Pancreas (tissue), 10 donors: ENCODE results near the gene RHBDD3. TPM values are rescaled to one million over a fixed set of nuclear protein-coding genes. Genes with fewer than 3 reads are reported as not detected.

Experiments
- ATAC-seq, 4 donors: fragments of 200-7000 bp; cut with Tn5 transposase; one replicate each; pipeline versions ENCODE4 v1.8.0 to v1.9.1; 2020; ENCODE audit warnings: mild to moderate bottlenecking in 4 of 4, moderate library complexity in 4 of 4
- DNase-seq, 6 donors: peaks; one replicate each; pipeline ENCODE4 v3.0.0-alpha.2; 2020
- FAIRE-seq: peaks from 2 replicates; lab custom pipeline; 2012; peaks lifted over from hg19 to GRCh38; lab: Jason Lieb, UNC
- H3K27ac ChIP-seq, 4 donors: fragments of 200-600 bp; sonication (generic); 1 replicate in 3 of 4; 2 replicates in 1 of 4; pipeline versions ENCODE4 v1.5.0 to v1.8.0; 2020
- H3K27me3 ChIP-seq, 4 donors: fragments of 200-600 bp; one replicate each; pipeline ENCODE4 v1.8.0; 2021
- H3K36me3 ChIP-seq, 3 donors: fragments of 200-600 bp; sonication (generic) in 1 of 3; one replicate each; pipeline versions ENCODE4 v1.5.0 to v1.8.0; 2020 to 2021
- H3K4me1 ChIP-seq, 3 donors: fragments of 200-600 bp; one replicate each; pipeline ENCODE4 v1.8.0; 2021
- H3K4me3 ChIP-seq, 4 donors: fragments of 200-600 bp; sonication (generic) in 2 of 4; one replicate each; pipeline versions ENCODE4 v1.5.0 to v1.8.0; 2020 to 2021
- H3K9me3 ChIP-seq, 4 donors: fragments of 200-600 bp; one replicate each; pipeline ENCODE4 v1.8.0; 2021
- CTCF ChIP-seq, 4 donors: fragments of 200-600 bp; sonication (generic) in 3 of 4; IDR thresholded peaks; one replicate each; pipeline versions ENCODE4 v1.5.0 to v1.8.0; 2021; ENCODE audit warnings: antibody characterized with exemption in 4 of 4
- WGBS, 2 donors: extraction: QIAGEN DNeasy Blood & Tissue Kit; methylation state at CpG; one replicate each; pipeline ENCODE4 v1.1.7; 2013; 5-methylcytosine and 5-hydroxymethylcytosine counted together
- intact Hi-C, 3 donors: fragments of 100-400 bp; cut with DNase I; formaldehyde crosslinking; loops; one replicate each; pipeline versions ENCODE4 v1.11.1 to v1.14.2; 2022
- polyA plus RNA-seq, 2 donors: library from polyadenylated mRNA; stranded (reverse); fragments of 200-250 nt; gene quantifications; one replicate each; pipeline ENCODE4 v1.2.3, GENCODE V29; 2013
- total RNA-seq, 6 donors: library from RNA; stranded (reverse); fragmentation: NEBNext Ultra II Directional in 4 of 6; extraction: Animal tissue kit (Norgen Biotek cat#: 25700) in 4 of 6; gene quantifications; one replicate each; pipeline versions ENCODE4 v1.2.1 to v1.2.4, GENCODE V29; 2021 to 2023
- donor health status: healthy with polysubstance abuse.
- donor health status: DM: no; HTN: no; CAD: no; lungs with moderate emphysema.
- donor health status: DM: no; HTN: no; CAD: no.
- donor health status: control.
- donor health status: control.
- donor health status: Bipolar disorder and iron deficiency.
- donor health status: DM: yes; HTN: yes; CAD: no.
- donor health status: DM: no; HTN: no; CAD: no.
- donor health status: DM: no; HTN: no; CAD: no.
- donor health status: DM: yes; HTN: yes; CAD: no.

Gene RHBDD3
- total and polyA plus RNA-seq, 8 donors = 5.4 to 38.2 (median 10.1) TPM

DNA sequence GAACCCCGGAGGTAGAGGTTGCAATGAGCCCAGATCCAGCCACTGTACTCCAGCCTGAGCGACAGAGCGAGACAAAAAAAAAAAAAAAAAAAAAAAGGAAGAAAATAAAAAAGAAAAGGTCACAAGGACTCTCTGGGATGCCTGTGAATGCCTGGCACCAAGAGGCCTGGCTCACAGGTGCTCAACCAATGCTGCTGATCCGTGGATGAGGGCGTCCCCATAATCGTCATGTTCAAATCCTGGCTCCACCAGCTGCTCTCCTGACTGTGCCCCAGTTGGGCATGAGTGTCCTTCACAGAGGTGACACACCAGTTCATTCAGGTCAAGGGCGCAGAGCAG is 38.0 kb upstream of the RHBDD3 start:
- no peak for TF ChIP-seq CTCF (IDR thresholded peaks at IDR 0.05)
- Histone ChIP-seq H3K4me3 (peak overlapping the region in 2 of 4 donors; percentile 91), H3K4me1 (peaks cover 9 to 25% (median 20%) of the 10 kb centered on the region in 3 donors), H3K9me3 (no peaks in the 10 kb centered on the region), H3K27me3 (no peaks in the 10 kb centered on the region), H3K27ac (peak overlapping the region in 1 of 4 donors; percentile 39), H3K36me3 (peaks cover 0 to 2% (median 0%) of the 10 kb centered on the region in 3 donors)
- 31 to 40% methylated on average over 6 to 7 of the region's 7 CpGs for WGBS, 2 donors
- ATAC-seq (peak in 1 of 4 donors; percentile 1), FAIRE-seq (no peak), DNase-seq (no peak)
- intact Hi-C loops = no loop called here

DNA sequence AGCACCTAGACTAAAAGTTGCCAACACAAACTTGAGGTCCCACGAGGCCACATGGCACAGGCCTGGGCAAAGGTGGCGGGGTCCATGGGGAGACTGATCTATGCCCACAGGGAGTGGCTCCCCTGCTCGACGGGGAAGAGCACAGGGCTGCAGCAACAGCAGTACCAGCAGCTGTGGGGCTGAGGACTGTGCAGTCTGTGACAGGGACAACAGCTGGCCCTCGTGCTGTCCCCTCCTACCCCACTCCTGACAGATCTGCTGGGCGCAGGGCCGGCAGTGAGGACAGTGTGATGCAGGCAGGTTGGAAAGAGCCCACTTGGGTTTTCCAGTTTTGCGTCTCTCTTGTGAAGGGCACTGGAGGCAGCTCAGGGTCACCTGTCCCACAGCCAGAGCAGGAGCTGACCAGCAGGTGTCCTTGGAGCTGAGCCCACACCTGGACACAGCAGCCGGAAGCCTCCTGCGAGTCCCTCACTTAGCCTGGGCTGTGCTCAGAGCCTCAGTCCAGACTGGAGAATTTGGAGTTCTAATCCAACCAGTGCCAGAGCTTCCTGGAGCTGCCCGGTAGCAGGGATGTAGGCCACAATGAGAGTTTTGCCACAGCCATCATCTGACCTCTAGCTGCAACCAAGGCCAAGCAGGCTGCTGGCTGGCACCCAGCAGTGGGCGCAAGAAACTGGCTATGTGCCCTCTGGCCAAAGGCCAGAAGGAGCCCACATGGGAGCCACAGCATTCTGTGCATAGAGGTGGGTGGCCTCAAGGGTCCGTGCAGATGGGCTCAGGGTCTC is 35.1 kb upstream of the RHBDD3 start:
- FAIRE-seq (no peak), ATAC-seq (peak; percentile 7 to 45 (median 20)), DNase-seq (peak in 5 of 6 donors; percentile 61 to 87 (median 70))
- Histone ChIP-seq H3K27ac (peak overlapping the region; percentile 2 to 52 (median 40)), H3K4me1 (peaks cover 3 to 9% (median 5%) of the 10 kb centered on the region in 3 donors), H3K4me3 (no peak overlapping the region), H3K9me3 (no peaks in the 10 kb centered on the region), H3K27me3 (no peaks in the 10 kb centered on the region), H3K36me3 (peaks cover 9 to 31% (median 23%) of the 10 kb centered on the region in 3 donors)
- 15 to 20% methylated on average over 11 to 13 of the region's 13 CpGs for WGBS, 2 donors
- intact Hi-C loops = no loop called here
- no peak for TF ChIP-seq CTCF (IDR thresholded peaks at IDR 0.05)

GRCh38 chr22:29302402-29302680 is 34.6 kb upstream of the RHBDD3 start:
- TF ChIP-seq CTCF (IDR thresholded peaks at IDR 0.05) = no peak
- intact Hi-C loops = no loop called here
- Histone ChIP-seq H3K27ac (peak overlapping the region; percentile 2 to 52 (median 40)), H3K36me3 (peaks cover 15 to 37% (median 29%) of the 10 kb centered on the region in 3 donors), H3K4me1 (peaks cover 0 to 9% (median 3%) of the 10 kb centered on the region in 3 donors), H3K4me3 (no peak overlapping the region), H3K9me3 (no peaks in the 10 kb centered on the region), H3K27me3 (no peaks in the 10 kb centered on the region)
- WGBS, 2 donors = 27 to 36% methylated on average over 2 of the region's 2 CpGs
- DNase-seq (no peak), FAIRE-seq (no peak), ATAC-seq (peak in 1 of 4 donors; percentile 3)

- FAIRE-seq (no peak), ATAC-seq (no peak), DNase-seq (peak in 1 of 6 donors; percentile 30)
- Histone ChIP-seq H3K9me3 (no peaks in the 10 kb centered on the region), H3K27me3 (no peaks in the 10 kb centered on the region), H3K27ac (peak overlapping the region in 3 of 4 donors; percentile 2 to 52 (median 31)), H3K36me3 (peaks cover 19 to 42% (median 33%) of the 10 kb centered on the region in 3 donors), H3K4me1 (peaks cover 0 to 9% (median 3%) of the 10 kb centered on the region in 3 donors), H3K4me3 (no peak overlapping the region)
- intact Hi-C loops = no loop called here
- 74 to 80% methylated on average over 17 of the region's 17 CpGs for WGBS, 2 donors
- TF ChIP-seq CTCF (IDR thresholded peaks at IDR 0.05) = no peak
These were observed 34.1 kb upstream of the RHBDD3 start for GRCh38 chr22:29301716-29302401.
